GM12878 (cell line): ENCODE results near the gene LINC00237. TPM values are rescaled to one million over a fixed set of nuclear protein-coding genes. Genes with fewer than 3 reads are reported as not detected.
A peak's percentile ranks its signal among the peaks of the same experiment; 100 is the strongest.

Experiments used
- ATAC-seq: fragments of 200-7000 bp; cut with Tn5 transposase; 3 replicates; pipeline ENCODE4 v1.9.1; 2020; ENCODE audit warnings: mild to moderate bottlenecking, moderate library complexity
- BruUV-seq: library from RNA; stranded (reverse); fragments of 400-500 nt; replicated peaks from 2 replicates; lab custom pipeline; 2021; lab: Mats Ljungman, UMichigan
- CTCF ChIA-PET: fragments of 300-600 bp; sonication (Branson Sonifier 250); formaldehyde crosslinking; extraction: SDS; loops from one replicate; lab custom pipeline; 2021; ENCODE audit warnings: inconsistent platforms; lab: Yijun Ruan, JAX
- POLR2A ChIA-PET: fragments of 350-600 bp; formaldehyde crosslinking; extraction: SDS; loops from one replicate; lab custom pipeline; 2021; ENCODE audit warnings: inconsistent platforms; lab: Charles Lee
- RAD21 ChIA-PET: fragments of 300-600 bp; sonication (Branson Sonifier 250); formaldehyde crosslinking; loops from one replicate; lab custom pipeline; 2023; ENCODE audit warnings: antibody characterized with exemption; ENCODE audit not compliant: unreplicated experiment; lab: Charles Lee
- SMC1A ChIA-PET: fragments of 300-600 bp; sonication (Branson Sonifier 250); formaldehyde crosslinking; loops from one replicate; lab custom pipeline; 2023; ENCODE audit not compliant: unreplicated experiment, uncharacterized antibody; lab: Charles Lee
- DNase-seq: peaks from one replicate; pipeline ENCODE4 v3.0.0-alpha.2; 2011; ENCODE audit warnings: low read depth, low spot score
- FAIRE-seq: peaks from 3 replicates; lab custom pipeline; 2011; peaks lifted over from hg19 to GRCh38; lab: Jason Lieb, UNC
- H2AFZ ChIP-seq: 2 replicates; pipeline ENCODE4 v1.6.0; 2011; ENCODE audit warnings: low read depth, low read length, control low read depth; ENCODE audit not compliant: control insufficient read depth
- H3K27ac ChIP-seq: 2 replicates; pipeline ENCODE4 v1.5.1; 2011; ENCODE audit warnings: control low read depth; ENCODE audit not compliant: control insufficient read depth, insufficient read depth
- H3K27me3 ChIP-seq, 2 experiments: replicated peaks in 1 of 2; 2 replicates each; pipeline versions ENCODE4 v1.6.0 to v1.6.1; 2011; ENCODE audit warnings: low read length in 1 of 2; ENCODE audit not compliant: control insufficient read depth in 2 of 2, insufficient read depth in 2 of 2
- H3K36me3 ChIP-seq, 2 experiments: 2 replicates each; pipeline ENCODE4 v1.5.1; 2011; ENCODE audit warnings: low read length in 1 of 2; ENCODE audit not compliant: control insufficient read depth in 2 of 2, insufficient read depth in 2 of 2
- H3K4me1 ChIP-seq: 2 replicates; pipeline ENCODE4 v1.6.1; 2011; ENCODE audit warnings: mild to moderate bottlenecking, low read length, moderate library complexity, mixed read lengths; ENCODE audit not compliant: control insufficient read depth, insufficient read depth
- H3K4me2 ChIP-seq: 2 replicates; pipeline ENCODE4 v1.6.0; 2011; ENCODE audit warnings: control low read depth; ENCODE audit not compliant: control insufficient read depth, insufficient read depth
- H3K4me3 ChIP-seq: fragments of 200-600 bp; sonication (generic); 2 replicates; pipeline ENCODE4 v1.5.1; 2016
- H3K79me2 ChIP-seq: 2 replicates; pipeline ENCODE4 v1.6.0; 2011; ENCODE audit warnings: low read length; ENCODE audit not compliant: control insufficient read depth, insufficient read depth
- H3K9ac ChIP-seq: 2 replicates; pipeline ENCODE4 v1.8.0; 2011; ENCODE audit warnings: low read length, control low read depth, mixed read lengths; ENCODE audit not compliant: control insufficient read depth, insufficient read depth
- H3K9me3 ChIP-seq: replicated peaks from 3 replicates; pipeline ENCODE4 v1.5.1; 2011; ENCODE audit warnings: mild to moderate bottlenecking, low read length; ENCODE audit not compliant: control insufficient read depth, insufficient read depth
- H4K20me1 ChIP-seq: 2 replicates; pipeline ENCODE4 v1.6.0; 2011; ENCODE audit not compliant: control insufficient read depth, insufficient read depth
- CBX3 ChIP-seq: fragments of 200-600 bp; sonication (generic); IDR thresholded peaks from 2 replicates; pipeline ENCODE4 v1.6.1; 2016; ENCODE audit warnings: low read depth, borderline replicate concordance
- EGR1 ChIP-seq, 2 experiments: IDR thresholded peaks; 1 replicate in 1 of 2; 2 replicates in 1 of 2; pipeline ENCODE4 v1.6.1; 2011 to 2012; ENCODE audit warnings: low read depth in 2 of 2, low read length in 2 of 2, borderline replicate concordance in 1 of 2, mild to moderate bottlenecking in 1 of 2, moderate library complexity in 1 of 2
- FOS ChIP-seq: IDR thresholded peaks from 3 replicates; pipeline ENCODE4 v1.6.1; 2011; ENCODE audit warnings: borderline replicate concordance; ENCODE audit not compliant: insufficient read length; ENCODE audit errors: extremely low read depth
- LARP7 ChIP-seq: fragments of 450-650 bp; IDR thresholded peaks from 2 replicates; pipeline ENCODE4 v1.6.1; 2017; ENCODE audit warnings: mild to moderate bottlenecking
- PML ChIP-seq: IDR thresholded peaks from 2 replicates; pipeline ENCODE4 v1.6.1; 2012; ENCODE audit warnings: low read length, inconsistent platforms
- RAD51 ChIP-seq: fragments of 450-650 bp; IDR thresholded peaks from 2 replicates; pipeline ENCODE4 v1.6.1; 2016; ENCODE audit warnings: moderate library complexity, mild to moderate bottlenecking, inconsistent platforms
- SMAD1 ChIP-seq: fragments of 450-650 bp; IDR thresholded peaks from 2 replicates; pipeline ENCODE4 v1.6.1; 2018; ENCODE audit warnings: mild to moderate bottlenecking, low read depth; ENCODE audit not compliant: partially characterized antibody
- STAT1 ChIP-seq: fragments of 450-650 bp; conservative IDR thresholded peaks from 2 replicates; pipeline ENCODE4 v1.6.1; 2014; ENCODE audit warnings: antibody characterized with exemption, mild to moderate bottlenecking
- USF2 ChIP-seq: IDR thresholded peaks from 2 replicates; pipeline ENCODE4 v1.6.1; 2011; ENCODE audit warnings: low read depth, low read length, improper control_type of control experiment, borderline replicate concordance
- YBX1 ChIP-seq: fragments of 450-650 bp; IDR thresholded peaks from 2 replicates; pipeline ENCODE4 v1.6.1; 2016; ENCODE audit warnings: antibody characterized with exemption
- ZNF384 ChIP-seq: IDR thresholded peaks from 2 replicates; pipeline ENCODE4 v1.6.1; 2012; ENCODE audit warnings: low read depth, mild to moderate bottlenecking, low read length, improper control_type of control experiment, borderline replicate concordance
- ZSCAN29 ChIP-seq: fragments of 450-650 bp; IDR thresholded peaks from 2 replicates; pipeline ENCODE4 v1.6.1; 2017; ENCODE audit warnings: mild to moderate bottlenecking, moderate library complexity
- whole genome bisulfite sequencing: methylation state at CpG from one replicate; pipeline ENCODE4 v1.1.6; 2016; ENCODE audit warnings: low lambda C conversion rate; ENCODE audit not compliant: insufficient replicate concordance, insufficient coverage; ENCODE audit errors: missing lambda C conversion rate; 5-methylcytosine and 5-hydroxymethylcytosine counted together
- in situ Hi-C: fragments of 300-500 bp; cut with MboI; formaldehyde crosslinking; loops from 9 replicates; pipeline ENCODE4 v1.14.3; 2018; ENCODE audit warnings: mixed read lengths
- intact Hi-C: fragments of 100-400 bp; cut with micrococcal nuclease; formaldehyde crosslinking; loops from one replicate; pipeline ENCODE4 v1.14.2; 2022; ENCODE audit not compliant: unreplicated experiment
- polyA plus RNA-seq, 11 experiments: library from polyadenylated mRNA; depleted of rRNA in 4 of 11; unstranded in 6 of 11; stranded (reverse) in 5 of 11; fragments of >200 nt; fragmentation: Nextera tagmentation in 4 of 11; fragmentation: Illumina TruSeq in 1 of 11; extraction: Ambion mirVana in 4 of 11; extraction: Trizol in 1 of 11; gene quantifications; 1 replicate in 1 of 11; 2 replicates in 10 of 11; pipeline versions ENCODE4 v1.2.1 to v1.2.3, GENCODE V29; 2011 to 2016; ENCODE audit warnings: inconsistent platforms in 2 of 11, missing spikeins in 2 of 11, low read depth in 1 of 11
- total RNA-seq, 4 experiments: library from RNA; depleted of rRNA in 3 of 4; stranded (reverse); fragments of >200 nt in 3 of 4; fragmentation: Illumina TruSeq in 1 of 4; extraction: Trizol in 1 of 4; gene quantifications; 2 replicates each; pipeline versions ENCODE4 v1.2.1 to v1.2.3, GENCODE V29; 2013 to 2021
- TF ChIP-seq, protein P1 (sequence below): fragments of 450-650 bp; IDR thresholded peaks from 2 replicates; pipeline ENCODE4 v1.6.1; 2017; ENCODE audit warnings: mild to moderate bottlenecking

The LINC00237 gene
- total and polyA plus RNA-seq, 10 of the 15 experiments (the other 5 are each of a cell fraction or from before 2014, with no cell fraction given), result not detected

- ChIA-PET CTCF (interaction anchor here (1.0 to 1.8 kb wide), 2 partner anchors 11 to 159 kb away, joined by 3 to 8 read pairs; no protein-coding TSS in a partner anchor), RAD21 (interaction anchor here (1.2 to 2.1 kb wide), 2 partner anchors 11 to 77 kb away, joined by 4 to 8 read pairs; no protein-coding TSS in a partner anchor), SMC1A (interaction anchor here (1.1 to 1.4 kb wide), 2 partner anchors 11 to 111 kb away, joined by 4 to 5 read pairs; no protein-coding TSS in a partner anchor), POLR2A (no interaction called here)
- H4K20me1 ChIP-seq, result no peaks in the 10 kb centered on the region
- 16% methylated on average over 25 of the region's 25 CpGs for WGBS
- ATAC-seq (peak; percentile 6), FAIRE-seq (no peak), DNase-seq (no peak)
- H3K4me2 ChIP-seq, result peak overlapping the region; percentile 60
- H3K27me3 ChIP-seq, result no peaks in the 10 kb centered on the region
- peak overlapping the region; percentile 70 for H3K4me3 ChIP-seq
- in situ Hi-C loops, result no loop called here
- H3K79me2 ChIP-seq, result no peaks in the 10 kb centered on the region; the same call in 1 of the 2 replicates
- no peak for TF ChIP-seq CBX3
- TF ChIP-seq, protein P1, sequence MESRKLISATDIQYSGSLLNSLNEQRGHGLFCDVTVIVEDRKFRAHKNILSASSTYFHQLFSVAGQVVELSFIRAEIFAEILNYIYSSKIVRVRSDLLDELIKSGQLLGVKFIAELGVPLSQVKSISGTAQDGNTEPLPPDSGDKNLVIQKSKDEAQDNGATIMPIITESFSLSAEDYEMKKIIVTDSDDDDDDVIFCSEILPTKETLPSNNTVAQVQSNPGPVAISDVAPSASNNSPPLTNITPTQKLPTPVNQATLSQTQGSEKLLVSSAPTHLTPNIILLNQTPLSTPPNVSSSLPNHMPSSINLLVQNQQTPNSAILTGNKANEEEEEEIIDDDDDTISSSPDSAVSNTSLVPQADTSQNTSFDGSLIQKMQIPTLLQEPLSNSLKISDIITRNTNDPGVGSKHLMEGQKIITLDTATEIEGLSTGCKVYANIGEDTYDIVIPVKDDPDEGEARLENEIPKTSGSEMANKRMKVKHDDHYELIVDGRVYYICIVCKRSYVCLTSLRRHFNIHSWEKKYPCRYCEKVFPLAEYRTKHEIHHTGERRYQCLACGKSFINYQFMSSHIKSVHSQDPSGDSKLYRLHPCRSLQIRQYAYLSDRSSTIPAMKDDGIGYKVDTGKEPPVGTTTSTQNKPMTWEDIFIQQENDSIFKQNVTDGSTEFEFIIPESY, result no peak
- no peak for TF ChIP-seq EGR1 (IDR thresholded peaks at IDR 0.05; ENCODE audit: borderline replicate concordance in 1 of 2, low read depth in 2 of 2, low read length in 2 of 2)
- TF ChIP-seq FOS, result no peak
- no peak for TF ChIP-seq LARP7
- no peak for TF ChIP-seq YBX1
- no peak for TF ChIP-seq ZNF384
- no peak for TF ChIP-seq SMAD1
- no peak for TF ChIP-seq USF2
- no peak for TF ChIP-seq STAT1
- no peak for TF ChIP-seq PML
- TF ChIP-seq RAD51, result no peak
- no peak for TF ChIP-seq ZSCAN29
- H2AFZ ChIP-seq, result peak overlapping the region; percentile 98
- no peaks in the 10 kb centered on the region for H3K36me3 ChIP-seq
- H3K9ac ChIP-seq, result 0 out of 2 replicates have a peak overlapping the region, but pooled peaks have one; percentile 0
- peaks cover 2% of the 10 kb centered on the region; the same call in 1 of the 2 replicates for H3K4me1 ChIP-seq
- no peaks in the 10 kb centered on the region for H3K9me3 ChIP-seq
- intact Hi-C loops, result loop anchor here (10.0 kb wide), 1 partner anchor 180 kb away; the partner anchor contains the start of gene XRN2
- H3K27ac ChIP-seq, result no peak overlapping the region
- no TSS peak for BruUV-seq
Measured at GRCh38 chr20:21125072-21125848, 19.1 kb upstream of the LINC00237 start.
